B cell (primary cell): ENCODE measurements around the gene MORN1. TPM values are rescaled to one million over a fixed set of nuclear protein-coding genes. Genes with fewer than 3 reads are reported as not detected.

Source experiments
- ATAC-seq: fragments of 200-7000 bp; cut with Tn5 transposase; one replicate; pipeline ENCODE4 v1.10.0; 2021; ENCODE audit warnings: low read depth, mild to moderate bottlenecking, moderate number of reproducible peaks, moderate library complexity
- CTCF ChIA-PET: fragments of 350-600 bp; sonication (Branson Sonifier 250); formaldehyde crosslinking; loops from one replicate; lab custom pipeline; 2021; ENCODE audit warnings: antibody characterized with exemption, inconsistent platforms; lab: Charles Lee
- POLR2A ChIA-PET: fragments of 350-600 bp; sonication (Branson Sonifier 250); formaldehyde crosslinking; loops from one replicate; lab custom pipeline; 2021; ENCODE audit warnings: antibody characterized with exemption; lab: Charles Lee
- DNase-seq: peaks from one replicate; pipeline ENCODE4 v3.0.0; 2013
- H2AFZ ChIP-seq: 2 replicates; pipeline ENCODE4 v1.6.1; 2012; ENCODE audit warnings: mild to moderate bottlenecking, low read depth, low read length; ENCODE audit not compliant: insufficient read depth, poor library complexity, severe bottlenecking
- H3K27ac ChIP-seq, 2 donors: 1 replicate in 1 of 2; 2 replicates in 1 of 2; pipeline ENCODE4 v1.5.1; 2012 to 2013; ENCODE audit warnings: low read length in 2 of 2, mild to moderate bottlenecking in 2 of 2, moderate library complexity in 1 of 2
- H3K27me3 ChIP-seq, 4 experiments: fragments of 200-600 bp in 1 of 4; sonication (generic) in 1 of 4; replicated peaks in 1 of 4; 1 replicate in 2 of 4; 2 replicates in 2 of 4; pipeline versions ENCODE4 v1.6.1 to v1.7.0; 2013 to 2016; ENCODE audit warnings: low read length in 3 of 4, mild to moderate bottlenecking in 2 of 4, mixed read lengths in 1 of 4, moderate library complexity in 1 of 4; ENCODE audit not compliant: insufficient read depth in 4 of 4, control insufficient read depth in 3 of 4; ENCODE audit errors: control extremely low read depth in 1 of 4
- H3K36me3 ChIP-seq, 2 experiments: replicated peaks in 1 of 2; 1 replicate in 1 of 2; 2 replicates in 1 of 2; pipeline versions ENCODE4 v1.6.1 to v1.7.1; 2013; ENCODE audit warnings: low read length in 1 of 2; ENCODE audit not compliant: insufficient read depth in 2 of 2, control insufficient read depth in 1 of 2; ENCODE audit errors: control extremely low read depth in 1 of 2, extremely low read depth in 1 of 2
- H3K4me1 ChIP-seq, 2 donors: fragments of 200-600 bp in 1 of 2; sonication (generic) in 1 of 2; 1 replicate in 1 of 2; 2 replicates in 1 of 2; pipeline versions ENCODE4 v1.5.1 to v1.6.1; 2013 to 2017; ENCODE audit warnings: low read length in 2 of 2; ENCODE audit not compliant: control insufficient read depth in 2 of 2, insufficient read depth in 2 of 2
- H3K4me2 ChIP-seq: replicated peaks from 2 replicates; pipeline ENCODE3; 2012; ENCODE audit warnings: mild to moderate bottlenecking, low read depth, low read length; ENCODE audit not compliant: poor library complexity, severe bottlenecking
- H3K4me3 ChIP-seq, 5 experiments: fragments of 200-600 bp in 1 of 5; sonication (generic) in 1 of 5; 1 replicate in 3 of 5; 2 replicates in 2 of 5; pipeline versions ENCODE4 v1.5.1 to v1.7.0; 2011 to 2016; ENCODE audit warnings: low read length in 4 of 5, mild to moderate bottlenecking in 4 of 5, low read depth in 2 of 5, control low read depth in 1 of 5, moderate library complexity in 1 of 5; ENCODE audit not compliant: insufficient read depth in 1 of 5; ENCODE audit errors: control extremely low read depth in 1 of 5, extremely low read depth in 1 of 5
- H3K79me2 ChIP-seq: fragments of 200-600 bp; sonication (generic); one replicate; pipeline ENCODE4 v1.6.0; 2016; ENCODE audit warnings: low read length; ENCODE audit not compliant: control insufficient read depth, insufficient read depth
- H3K9ac ChIP-seq: fragments of 200-600 bp; sonication (generic); 2 replicates; pipeline ENCODE4 v1.6.1; 2017; ENCODE audit warnings: mild to moderate bottlenecking, low read length, moderate library complexity
- H3K9me3 ChIP-seq, 3 donors: one replicate each; pipeline versions ENCODE4 v1.6.1 to v1.7.1; 2013; ENCODE audit warnings: low read length in 2 of 3; ENCODE audit not compliant: control insufficient read depth in 2 of 3, insufficient read depth in 1 of 3; ENCODE audit errors: control extremely low read depth in 1 of 3
- H4K20me1 ChIP-seq: 2 replicates; pipeline ENCODE4 v1.6.0; 2012; ENCODE audit warnings: mild to moderate bottlenecking, low read length; ENCODE audit not compliant: insufficient read depth, control insufficient read depth, poor library complexity, severe bottlenecking
- H3K27ac Mint-ChIP-seq: one replicate; pipeline ENCODE4 v1.8.0; 2021; ENCODE audit warnings: mixed read lengths
- H3K27me3 Mint-ChIP-seq: one replicate; pipeline ENCODE4 v1.8.0; 2021; ENCODE audit warnings: mixed read lengths
- H3K4me1 Mint-ChIP-seq: one replicate; pipeline ENCODE4 v1.8.0; 2021; ENCODE audit warnings: mixed read lengths
- H3K4me3 Mint-ChIP-seq: one replicate; pipeline ENCODE4 v1.8.0; 2021; ENCODE audit warnings: mixed read lengths
- H3K9me3 Mint-ChIP-seq: one replicate; pipeline ENCODE4 v1.8.0; 2022; ENCODE audit warnings: mixed read lengths; ENCODE audit not compliant: insufficient read depth
- EZH2 ChIP-seq: IDR thresholded peaks from 2 replicates; pipeline ENCODE4 v1.6.1; 2012; ENCODE audit warnings: borderline replicate concordance, low read depth, mild to moderate bottlenecking, moderate library complexity, low read length; ENCODE audit not compliant: insufficient read depth, poor library complexity, severe bottlenecking
- WGBS: methylation state at CpG from one replicate; pipeline ENCODE4 v1.1.5; 2013; ENCODE audit warnings: missing lambda C conversion rate; ENCODE audit not compliant: insufficient coverage; 5-methylcytosine and 5-hydroxymethylcytosine counted together
- intact Hi-C: fragments of 100-400 bp; cut with micrococcal nuclease; formaldehyde crosslinking; loops from one replicate; pipeline ENCODE4 v1.10.0; 2022
- polyA plus RNA-seq: library from polyadenylated mRNA; depleted of rRNA; stranded (reverse); fragments of >200 nt; gene quantifications from 2 replicates; pipeline ENCODE4 v1.2.3, GENCODE V29; 2012
- total RNA-seq, 2 donors: library from RNA; stranded (reverse); fragments of 120-200 nt in 1 of 2; gene quantifications; 1 replicate in 1 of 2; 2 replicates in 1 of 2; pipeline versions ENCODE4 v1.2.3 to v1.2.4, GENCODE V29; 2013 to 2022
- TF ChIP-seq, protein P1 (sequence below): fragments of 200-600 bp; IDR thresholded peaks from one replicate; pipeline ENCODE4 v1.8.0; 2022; ENCODE audit warnings: antibody characterized with exemption, mild to moderate bottlenecking

The MORN1 gene
- total and polyA plus RNA-seq, 2 donors (not counting 1 experiment from before 2014, with no cell fraction given): 10.2 to 32.6 TPM

DNA sequence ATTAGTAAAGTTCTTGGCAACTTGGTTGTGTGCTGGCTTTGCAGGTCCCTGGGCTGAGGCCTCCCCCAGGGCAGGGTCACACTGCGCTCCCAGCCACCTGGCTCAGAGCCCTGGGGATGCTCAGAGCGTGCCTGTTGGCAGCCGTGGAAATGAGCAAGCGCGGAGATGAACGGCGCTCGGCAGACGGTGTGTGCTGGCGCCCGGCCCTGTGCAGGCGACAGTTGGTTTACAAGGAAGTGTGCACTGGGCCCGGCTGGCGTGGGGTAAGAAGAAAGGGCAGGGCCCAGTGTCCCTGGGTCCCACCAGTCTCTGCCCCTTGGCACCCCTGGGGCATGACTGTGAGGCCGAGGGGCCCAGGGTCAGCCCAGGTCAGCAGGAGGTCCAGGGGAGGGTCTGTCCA, 46.7 kb upstream of the MORN1 start:
- no peak for ATAC-seq
- Histone ChIP-seq H3K4me3 (no peak overlapping the region), H4K20me1 (no peaks in the 10 kb centered on the region), H2AFZ (no peak overlapping the region), H3K36me3 (no peaks in the 10 kb centered on the region), H3K4me2 (no peak overlapping the region), H3K79me2 (no peaks in the 10 kb centered on the region), H3K4me1 (peaks cover 0 to 2% of the 10 kb centered on the region in 2 donors), H3K9me3 (no peaks in the 10 kb centered on the region), H3K27ac (no peak overlapping the region), H3K27me3 (peaks cover 0 to 15% (median 5%) of the 10 kb centered on the region in 4 experiments), H3K9ac (no peak overlapping the region)
- ChIA-PET CTCF (no interaction called here), POLR2A (no interaction called here)
- WGBS: 66% methylated on average over 15 of the region's 15 CpGs
- intact Hi-C loops: no loop called here
- Mint-ChIP-seq H3K9me3 (no peaks in the 10 kb centered on the region), H3K27ac (no peak overlapping the region), H3K4me3 (no peak overlapping the region), H3K4me1 (no peaks in the 10 kb centered on the region), H3K27me3 (no peaks in the 10 kb centered on the region)
- no peak for DNase-seq
- TF ChIP-seq, protein P1, sequence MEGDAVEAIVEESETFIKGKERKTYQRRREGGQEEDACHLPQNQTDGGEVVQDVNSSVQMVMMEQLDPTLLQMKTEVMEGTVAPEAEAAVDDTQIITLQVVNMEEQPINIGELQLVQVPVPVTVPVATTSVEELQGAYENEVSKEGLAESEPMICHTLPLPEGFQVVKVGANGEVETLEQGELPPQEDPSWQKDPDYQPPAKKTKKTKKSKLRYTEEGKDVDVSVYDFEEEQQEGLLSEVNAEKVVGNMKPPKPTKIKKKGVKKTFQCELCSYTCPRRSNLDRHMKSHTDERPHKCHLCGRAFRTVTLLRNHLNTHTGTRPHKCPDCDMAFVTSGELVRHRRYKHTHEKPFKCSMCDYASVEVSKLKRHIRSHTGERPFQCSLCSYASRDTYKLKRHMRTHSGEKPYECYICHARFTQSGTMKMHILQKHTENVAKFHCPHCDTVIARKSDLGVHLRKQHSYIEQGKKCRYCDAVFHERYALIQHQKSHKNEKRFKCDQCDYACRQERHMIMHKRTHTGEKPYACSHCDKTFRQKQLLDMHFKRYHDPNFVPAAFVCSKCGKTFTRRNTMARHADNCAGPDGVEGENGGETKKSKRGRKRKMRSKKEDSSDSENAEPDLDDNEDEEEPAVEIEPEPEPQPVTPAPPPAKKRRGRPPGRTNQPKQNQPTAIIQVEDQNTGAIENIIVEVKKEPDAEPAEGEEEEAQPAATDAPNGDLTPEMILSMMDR: no peak
- no peak for TF ChIP-seq EZH2

- Histone ChIP-seq H4K20me1 (no peaks in the 10 kb centered on the region), H3K4me2 (no peak overlapping the region), H3K27me3 (peaks cover 0 to 11% (median 3%) of the 10 kb centered on the region in 4 experiments), H3K79me2 (no peaks in the 10 kb centered on the region), H3K9me3 (no peaks in the 10 kb centered on the region), H3K9ac (no peak overlapping the region), H3K27ac (no peak overlapping the region), H3K4me1 (no peaks in the 10 kb centered on the region), H3K4me3 (no peak overlapping the region), H3K36me3 (no peaks in the 10 kb centered on the region), H2AFZ (no peak overlapping the region)
- no peak overlapping the region for H3K27ac Mint-ChIP-seq
- no peaks in the 10 kb centered on the region for H3K4me1 Mint-ChIP-seq
- TF ChIP-seq, protein P1: no peak
- TF ChIP-seq EZH2: no peak
- no peak overlapping the region for H3K4me3 Mint-ChIP-seq
- H3K27me3 Mint-ChIP-seq: no peaks in the 10 kb centered on the region
- CTCF ChIA-PET: no interaction called here
- no peak for DNase-seq
- H3K9me3 Mint-ChIP-seq: no peaks in the 10 kb centered on the region
- ATAC-seq: no peak
- 91% methylated on average over 15 of the region's 15 CpGs for WGBS
- POLR2A ChIA-PET: no interaction called here
- intact Hi-C loops: no loop called here
Measured at GRCh38 chr1:2437617-2438016, 46.3 kb upstream of the MORN1 start.
